CD4-positive, alpha-beta T cell treated with Interleukin-12 subunit alpha and Interleukin-12 subunit beta, for 1 hour (primary cell): ENCODE data around the gene ADAMTS8.
"Not testable (repeated sequence)": the region's sequence is repeated elsewhere in the genome, so short reads cannot be mapped to it uniquely, and the experiment has no call there.

Experiments used
- DNase-seq: peaks from one replicate; pipeline ENCODE4 v3.0.0-alpha.2; 2020

The ADAMTS8 gene

DNA sequence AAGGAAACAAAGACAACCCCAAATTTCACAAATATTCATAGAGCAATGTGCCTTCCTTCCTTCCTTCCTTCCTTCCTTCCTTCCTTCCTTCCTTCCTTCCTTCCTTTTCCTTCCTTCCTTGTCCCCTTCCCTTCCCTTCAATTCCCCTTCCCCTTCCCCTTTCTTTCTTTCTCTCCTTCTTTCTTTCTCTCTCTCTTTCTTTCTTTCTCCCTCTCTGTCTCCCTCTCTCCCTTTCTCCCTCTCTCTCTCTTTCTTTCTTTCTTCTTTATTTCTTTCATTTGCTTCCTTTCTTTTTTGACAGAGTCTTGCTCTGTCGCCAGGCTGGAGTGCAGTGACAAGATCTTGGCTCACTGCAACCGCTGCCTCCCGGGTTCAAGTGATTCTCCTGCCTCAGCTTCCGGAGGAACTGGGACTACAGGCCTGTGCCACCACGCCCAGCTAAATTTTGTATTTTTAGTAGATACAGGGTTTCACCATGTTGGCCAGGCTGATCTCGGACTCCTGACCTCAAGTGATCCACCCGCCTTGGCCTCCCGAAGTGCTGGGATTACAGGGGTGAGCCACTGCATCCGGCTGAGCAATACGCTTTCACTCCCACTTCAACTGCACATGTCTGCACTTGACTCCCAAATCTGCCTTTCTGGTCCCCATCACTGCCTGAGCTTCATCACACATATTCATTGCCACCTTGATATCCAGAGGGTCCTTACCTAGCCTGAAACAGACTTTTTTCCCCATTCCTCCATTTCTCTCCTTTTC is 10.2 kb upstream of the ADAMTS8 start:
- DNase-seq, result not testable (repeated sequence)

DNA sequence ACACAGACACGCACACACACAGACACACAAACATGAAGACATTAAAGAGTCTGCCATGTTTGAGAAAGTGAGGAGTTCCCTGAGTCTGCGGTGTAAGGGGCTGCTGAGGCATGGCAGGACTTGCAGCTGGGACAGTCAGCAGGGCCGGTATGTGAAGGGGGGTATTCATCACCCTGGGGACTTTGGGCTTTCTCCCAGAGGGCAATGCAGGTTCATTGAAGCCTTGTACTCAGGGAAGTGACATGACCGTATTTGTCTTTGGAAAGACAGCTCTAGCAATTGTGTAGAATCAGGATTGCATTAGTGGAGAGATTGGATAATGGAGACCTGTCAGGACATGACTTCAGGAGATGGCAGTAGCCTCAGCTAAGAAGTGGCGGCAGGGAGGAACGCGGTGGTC is 9.4 kb upstream of the ADAMTS8 start:
- DNase-seq, result no peak

DNA sequence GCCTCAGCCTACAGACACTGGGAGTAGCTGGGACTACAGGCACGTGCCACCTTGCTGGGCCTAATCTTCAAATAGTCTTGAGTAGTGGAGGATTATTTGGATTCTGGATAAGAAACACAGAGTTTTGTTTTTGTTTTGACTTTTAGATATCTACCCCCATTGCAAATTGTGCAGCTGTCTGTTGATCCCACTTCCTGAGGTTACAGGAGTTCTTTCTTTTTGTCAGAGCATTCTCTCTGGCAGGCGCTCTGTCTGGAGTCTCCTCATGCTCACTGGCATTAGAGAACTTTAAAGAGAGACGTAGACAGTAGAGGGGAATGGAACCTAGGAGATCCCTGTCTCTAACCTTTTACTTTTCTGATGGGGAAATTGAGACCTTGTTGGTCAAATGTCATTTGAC is 7.8 kb upstream of the ADAMTS8 start:
- no peak for DNase-seq

DNA sequence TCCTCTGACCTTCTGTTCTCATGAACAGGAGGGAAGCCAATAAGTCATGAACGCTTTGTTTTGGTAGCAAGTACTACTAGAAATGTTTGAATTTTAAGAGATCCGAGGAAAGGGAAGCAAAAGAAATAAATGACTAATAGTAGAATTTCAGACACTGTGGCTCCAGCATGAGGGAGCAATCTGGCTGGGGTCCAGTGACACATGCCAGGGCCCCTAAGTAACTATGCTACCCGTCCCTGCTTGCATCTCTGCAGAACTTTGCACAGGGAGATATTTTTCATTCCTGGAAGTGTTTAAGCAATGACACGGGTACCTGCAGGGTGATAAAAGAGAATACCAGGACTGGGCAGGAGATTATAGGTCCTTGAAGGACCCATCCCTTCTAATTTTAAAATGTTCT is 7.3 kb upstream of the ADAMTS8 start:
- DNase-seq, result no peak

DNA sequence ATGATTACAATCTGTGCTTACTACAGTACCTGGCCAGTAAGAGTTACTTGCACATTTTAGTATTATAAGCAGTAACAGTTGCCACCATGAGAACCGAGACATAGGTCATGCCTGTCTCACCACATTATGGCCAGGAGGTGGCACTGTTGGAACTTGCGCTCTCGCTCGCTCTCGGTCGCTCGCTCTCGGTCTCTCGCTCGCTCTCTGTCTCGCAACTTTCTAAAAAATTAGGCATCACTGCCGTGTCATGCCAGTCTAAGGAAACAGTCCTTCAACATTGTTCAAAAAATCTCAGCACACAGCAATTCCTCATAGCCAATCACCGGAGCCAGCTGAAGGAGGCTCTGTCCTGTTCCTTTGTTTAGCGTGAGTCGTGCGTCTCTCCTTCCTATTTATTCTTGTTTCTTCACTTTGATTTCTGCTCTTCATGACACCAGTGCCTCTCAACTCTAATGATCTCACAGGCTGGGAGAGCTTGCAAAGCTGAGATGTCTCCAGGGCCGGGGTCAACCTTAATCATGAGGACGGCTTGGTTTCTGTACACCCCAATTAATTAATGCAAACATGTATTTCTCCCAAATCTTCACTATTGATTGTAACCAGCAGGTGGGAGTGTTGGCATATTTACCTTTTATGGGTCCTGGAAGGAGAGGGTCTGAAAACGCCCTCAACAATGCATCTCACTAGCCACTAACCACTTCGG is 6.3 kb upstream of the ADAMTS8 start:
- DNase-seq, result peak; percentile 72

DNA sequence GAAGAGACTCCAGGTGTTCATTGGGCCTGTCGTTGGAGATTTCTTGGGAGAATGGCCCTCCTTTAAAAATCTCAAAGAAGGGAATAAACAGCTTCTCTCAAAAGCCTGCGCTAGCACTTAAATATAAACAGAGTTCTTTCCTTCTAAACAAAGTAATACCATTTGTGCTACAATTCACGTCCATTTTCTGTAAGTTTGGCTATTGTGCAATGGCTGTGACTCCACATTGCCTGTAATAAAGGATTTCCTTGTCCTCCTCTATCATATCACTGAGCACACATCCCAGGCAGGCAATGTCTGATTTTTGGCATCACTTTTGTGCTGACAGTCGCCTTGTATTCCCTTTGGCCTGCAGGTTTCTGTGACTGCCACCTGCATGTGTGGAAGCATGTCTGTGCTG is 4.9 kb upstream of the ADAMTS8 start:
- no peak for DNase-seq

DNA sequence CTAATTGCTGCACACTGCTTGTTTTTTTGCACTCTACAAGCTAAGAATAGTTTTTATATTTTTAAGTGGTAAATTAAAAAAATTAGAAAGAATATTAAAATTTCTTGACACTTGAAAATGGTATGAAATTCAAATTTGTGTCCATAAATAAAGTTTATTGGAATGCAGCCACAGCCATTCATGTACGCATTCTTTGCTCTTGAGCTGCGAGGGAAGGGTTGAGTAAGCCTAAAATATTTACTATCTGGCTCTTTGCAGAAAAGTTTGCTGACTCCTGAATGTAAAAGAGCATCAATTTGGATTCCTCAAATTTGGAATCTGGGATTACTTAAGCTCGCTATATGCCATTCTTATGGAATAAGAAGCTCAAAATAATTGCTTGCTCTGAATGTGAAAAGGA is 3.4 kb upstream of the ADAMTS8 start:
- DNase-seq, result no peak

DNA sequence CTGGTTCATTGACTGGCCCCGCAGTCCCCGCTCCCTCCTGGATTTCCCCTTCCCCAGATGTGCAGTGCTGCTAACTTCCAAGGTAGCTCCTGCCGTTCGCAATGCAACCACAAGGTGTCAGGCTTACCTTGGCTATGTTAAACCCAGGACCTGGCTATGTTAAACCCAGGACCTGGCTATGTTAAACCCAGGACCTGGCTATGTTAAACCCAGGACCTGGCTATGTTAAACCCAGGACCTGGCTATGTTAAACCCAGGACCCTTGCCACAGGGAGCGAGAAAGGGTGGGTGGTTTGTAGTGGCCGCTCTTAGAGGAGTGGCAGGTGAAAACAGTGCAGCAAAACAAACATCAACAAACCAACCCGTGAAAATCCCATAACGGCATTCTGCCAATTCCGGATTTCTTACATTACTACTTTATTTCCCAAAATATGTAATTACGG is 2.9 kb upstream of the ADAMTS8 start:
- peak; percentile 70 for DNase-seq

DNA sequence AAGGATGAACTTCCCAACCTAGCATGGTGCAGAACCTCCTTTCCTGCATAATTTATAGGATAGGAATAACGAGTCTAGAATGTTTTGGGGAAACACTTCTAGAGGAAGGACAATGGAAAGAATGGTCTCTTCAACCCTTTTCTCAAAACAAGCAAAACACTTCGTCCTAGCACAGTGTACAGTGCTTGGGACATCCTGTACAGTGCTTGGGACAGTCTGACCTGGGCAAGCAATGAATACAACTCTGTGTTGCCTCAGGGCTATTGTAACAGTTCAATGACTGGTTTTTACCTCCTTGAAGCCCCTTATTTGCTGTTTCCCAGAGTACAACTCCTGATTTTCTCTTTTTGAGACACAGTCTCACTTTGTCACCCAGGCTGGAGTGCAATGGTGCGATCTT is 1.6 kb upstream of the ADAMTS8 start:
- DNase-seq, result no peak

DNA sequence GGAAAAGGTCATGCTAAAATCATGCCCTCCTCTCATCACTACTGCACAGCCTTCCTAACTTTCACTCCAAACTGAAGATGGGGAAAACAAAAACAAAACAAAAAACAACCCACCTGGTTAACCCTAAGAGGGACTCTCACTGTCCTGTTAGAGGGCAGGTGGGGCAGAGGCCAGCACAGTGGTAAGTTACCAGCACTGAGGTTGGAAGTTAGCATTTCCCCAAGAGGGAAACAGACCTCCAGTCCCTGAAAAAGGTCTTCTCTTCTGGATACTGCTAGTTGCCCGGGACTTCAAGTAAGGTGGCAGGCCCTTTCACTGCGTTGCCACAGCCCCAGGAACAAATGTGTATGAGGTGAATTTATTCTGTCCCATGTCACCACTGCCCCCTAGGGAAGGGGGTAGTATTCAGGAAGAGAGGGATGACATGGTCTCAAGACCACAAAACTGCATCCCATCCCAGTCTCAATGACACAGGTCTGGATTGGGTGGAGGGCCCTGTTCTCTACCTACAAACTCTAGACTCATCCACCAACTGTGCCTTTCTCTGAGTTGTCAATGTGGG is 792 bp upstream of the ADAMTS8 start:
- DNase-seq, result no peak

DNA sequence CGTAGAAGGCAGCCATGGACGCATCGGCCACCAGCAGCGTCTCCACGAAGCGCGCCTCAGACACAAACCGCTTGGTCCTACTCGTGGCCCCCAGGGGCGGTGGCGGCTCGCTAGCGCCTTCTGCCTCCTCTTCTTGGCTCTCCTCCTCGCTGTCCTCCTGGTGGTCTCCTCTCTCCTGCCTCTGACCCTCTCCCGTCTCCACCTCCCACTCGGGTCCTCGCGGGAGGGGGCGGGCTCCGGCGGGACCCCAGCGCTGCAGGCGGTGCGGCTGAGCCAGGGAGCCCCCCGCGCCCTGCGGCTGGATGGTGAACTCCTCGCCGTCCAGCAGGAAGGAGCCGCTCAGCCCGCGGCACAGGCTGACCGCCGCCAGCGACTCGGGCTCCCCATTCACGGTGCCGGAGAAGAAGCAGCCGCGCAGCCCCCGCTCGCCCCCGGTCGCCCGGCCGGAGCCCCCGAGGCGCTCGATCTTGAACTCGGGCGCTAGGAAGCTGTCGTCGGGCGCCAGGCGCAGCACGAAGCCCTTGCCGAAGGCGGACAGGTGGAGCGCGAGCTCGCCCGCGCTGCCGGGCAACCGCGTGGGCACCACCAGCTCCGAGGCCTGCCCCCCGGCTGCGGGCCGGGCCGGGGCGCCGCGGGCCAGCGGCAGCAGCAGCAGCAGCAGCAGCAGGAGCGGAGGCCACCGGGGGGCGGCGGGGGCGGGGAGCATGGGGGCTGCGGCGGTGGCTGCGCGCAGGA is 661 bp downstream of the ADAMTS8 start:
- no peak for DNase-seq

DNA sequence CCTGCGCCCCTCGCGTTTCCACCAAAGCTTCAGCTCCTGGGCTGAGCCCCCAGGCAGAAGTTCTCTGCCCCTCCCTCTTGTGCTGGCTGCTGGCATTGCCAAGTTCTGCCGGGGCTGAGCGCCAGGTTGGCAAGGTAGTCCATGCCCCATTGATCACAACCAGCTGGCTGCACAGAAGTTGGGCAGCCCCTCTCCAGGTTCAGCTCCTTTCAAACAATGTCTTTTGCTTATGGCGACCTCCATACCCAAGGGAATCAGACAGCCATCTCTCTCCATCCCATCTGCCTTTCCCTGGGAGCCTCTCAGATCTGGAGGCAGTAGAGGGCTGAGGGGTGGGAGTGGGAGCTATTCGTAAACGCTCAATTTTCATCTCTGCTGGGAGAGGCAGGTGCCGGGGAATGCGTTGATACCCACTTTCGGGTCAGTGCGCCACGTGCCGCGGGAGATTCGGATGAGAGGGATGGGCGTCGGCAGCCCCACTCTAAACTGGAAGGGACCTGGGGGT is 1.5 kb downstream of the ADAMTS8 start:
- DNase-seq, result no peak

DNA sequence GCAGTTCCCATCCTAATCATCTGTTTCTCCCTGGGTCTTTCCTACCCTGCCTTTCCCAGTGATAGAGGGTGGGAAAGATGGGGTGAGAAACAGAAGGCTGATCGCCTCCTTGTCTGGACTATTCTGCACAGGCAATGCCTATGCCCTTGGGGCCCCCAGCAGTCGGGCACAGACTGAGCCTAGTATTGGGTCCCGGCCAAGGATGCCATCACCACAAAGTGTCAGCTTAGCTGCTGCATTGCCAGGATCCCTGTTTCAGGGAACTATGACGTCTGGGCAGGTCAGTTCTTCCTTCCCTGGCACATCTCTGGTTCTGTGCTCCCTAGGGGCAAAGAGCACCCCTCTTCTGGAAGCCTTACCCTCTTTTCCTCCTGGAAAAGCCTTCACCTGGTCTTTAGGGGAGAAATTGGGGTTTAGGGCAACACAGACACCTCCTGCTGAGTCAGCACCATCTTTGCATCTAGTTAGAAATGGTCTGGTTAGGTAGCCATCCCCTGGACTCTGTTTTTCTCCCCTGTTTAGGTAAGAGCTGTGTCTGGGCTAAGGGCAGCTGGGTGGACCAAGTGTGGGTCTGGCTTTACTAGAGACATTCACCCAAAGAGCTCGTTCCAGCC is 2.1 kb downstream of the ADAMTS8 start:
- no peak for DNase-seq

DNA sequence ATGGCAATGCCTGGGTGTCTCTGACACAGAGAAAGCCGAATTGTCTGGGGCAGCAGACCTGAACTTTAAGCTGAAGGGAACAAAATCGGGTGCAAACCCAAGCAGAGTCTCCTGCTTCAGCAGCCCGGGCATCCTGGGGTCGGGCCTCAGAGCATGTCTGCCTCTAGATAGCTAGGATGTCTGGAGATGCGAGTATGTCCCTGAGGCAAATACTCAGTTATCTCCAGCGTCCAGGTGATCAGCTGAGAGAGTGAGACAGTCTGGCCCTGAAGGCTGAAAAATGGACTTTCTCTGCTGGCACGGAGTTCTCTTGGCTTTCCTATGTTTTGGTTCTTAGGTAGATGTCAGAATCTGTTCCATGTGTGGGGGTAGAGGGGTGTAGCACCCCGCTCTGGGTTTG is 3.3 kb downstream of the ADAMTS8 start:
- DNase-seq, result no peak

DNA sequence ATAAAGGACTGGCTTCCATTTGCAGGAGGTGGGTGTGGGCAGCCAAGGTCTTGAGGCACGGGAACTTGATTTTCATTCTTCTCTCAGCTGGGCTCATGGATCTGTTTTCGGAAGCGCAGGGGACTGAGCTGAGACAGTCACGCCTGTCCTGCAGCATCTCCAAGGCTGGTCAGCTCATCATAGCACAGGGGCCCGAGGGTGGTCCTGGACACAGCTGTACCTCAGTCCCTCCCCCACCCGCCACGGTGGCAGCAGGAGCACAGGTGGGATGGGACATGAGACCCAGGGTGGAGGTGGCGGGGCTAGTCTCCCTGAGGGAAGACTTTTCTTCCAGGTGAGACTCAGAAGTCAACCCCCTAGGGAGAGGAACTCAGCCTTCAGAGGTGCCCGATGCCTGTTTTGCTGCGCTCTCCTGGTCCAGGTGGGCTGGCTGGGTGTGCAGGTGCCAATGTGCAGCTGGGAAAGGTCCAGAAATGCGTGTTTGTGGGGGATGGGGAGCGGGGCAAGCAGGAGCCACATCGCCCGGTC is 3.7 kb downstream of the ADAMTS8 start:
- DNase-seq, result no peak

DNA sequence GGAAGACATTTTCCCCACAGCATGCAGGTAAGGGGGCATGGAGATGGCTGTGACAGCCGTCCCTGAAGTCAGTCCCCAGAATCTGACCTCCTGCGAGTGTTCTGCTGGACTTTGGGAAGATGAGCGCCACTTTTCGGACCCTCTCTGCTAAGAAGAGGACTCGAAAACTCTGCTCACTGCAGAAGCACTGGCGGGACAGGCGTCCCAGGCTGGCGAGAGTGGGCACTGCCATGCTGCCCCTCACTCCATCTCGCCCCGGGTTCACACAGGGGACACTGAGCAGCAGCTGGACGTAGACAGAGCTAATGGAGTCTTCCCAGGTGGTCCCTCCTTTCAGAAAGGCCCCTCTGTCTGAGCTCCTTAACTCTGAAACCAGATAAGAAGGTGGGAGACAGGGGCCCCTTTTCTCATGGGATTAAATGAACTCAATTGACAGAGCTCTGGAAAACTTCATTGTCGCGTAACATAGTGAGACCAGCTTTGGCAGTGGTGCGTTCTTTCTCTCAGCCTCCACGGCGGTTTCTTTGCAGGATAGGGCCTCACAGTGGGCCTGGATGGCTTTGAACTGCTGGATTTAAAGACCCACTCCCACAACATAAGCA is 4.8 kb downstream of the ADAMTS8 start:
- no peak for DNase-seq

DNA sequence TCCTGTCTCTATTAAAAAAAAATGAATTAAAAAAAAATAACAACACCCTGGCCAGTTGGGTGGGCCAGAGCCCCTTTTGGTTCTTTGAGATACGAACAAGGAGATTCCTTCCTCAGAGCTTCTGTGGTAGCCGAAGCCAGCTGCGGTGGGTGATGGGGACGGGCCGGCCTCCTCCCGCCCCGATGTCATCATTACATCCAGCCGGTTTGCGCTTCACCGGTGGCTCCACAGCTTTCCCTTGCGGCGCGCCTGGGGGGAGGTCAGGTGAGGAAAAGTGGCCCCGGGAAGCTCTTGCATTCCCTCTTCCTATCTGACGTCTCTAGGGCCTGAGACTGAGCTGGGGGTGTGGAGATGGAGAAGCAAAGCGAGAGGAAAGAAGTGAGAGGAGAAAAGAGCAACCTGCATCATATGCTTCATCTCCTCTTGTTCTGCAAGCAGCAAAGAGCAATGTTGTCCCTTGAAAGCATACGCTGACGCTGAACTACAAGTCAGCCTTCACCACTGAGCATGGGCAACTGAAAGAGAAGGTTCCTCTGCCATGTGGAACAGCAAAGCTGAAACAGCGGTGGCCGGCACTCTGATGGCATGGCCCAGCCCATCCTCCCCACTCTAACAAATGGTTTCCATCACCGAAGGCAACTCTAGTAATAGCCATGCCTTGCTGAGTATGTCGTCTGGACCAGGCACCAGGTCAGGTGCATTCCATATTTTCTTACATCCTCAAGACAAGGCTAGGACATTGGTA is 6.0 kb downstream of the ADAMTS8 start:
- DNase-seq, result no peak

DNA sequence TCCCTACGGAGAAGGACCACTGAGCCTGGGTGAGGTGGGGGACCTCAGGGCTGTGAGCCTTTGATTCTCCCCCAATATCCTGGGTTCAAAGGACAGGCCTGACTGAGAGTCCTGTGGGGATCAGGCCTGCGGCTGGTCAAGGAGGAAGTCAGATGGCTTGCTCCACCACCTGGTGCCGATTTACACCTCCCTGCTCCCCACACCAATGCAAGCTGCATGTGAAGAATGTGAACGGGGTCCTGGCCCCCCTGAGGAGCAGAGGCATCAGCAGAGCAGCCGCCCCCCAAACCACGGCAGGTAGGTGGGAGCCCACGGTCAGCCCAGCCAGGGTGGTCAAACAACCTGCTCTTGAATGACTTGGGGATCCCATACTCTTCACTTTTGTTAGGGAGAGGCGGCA is 6.7 kb downstream of the ADAMTS8 start:
- no peak for DNase-seq

DNA sequence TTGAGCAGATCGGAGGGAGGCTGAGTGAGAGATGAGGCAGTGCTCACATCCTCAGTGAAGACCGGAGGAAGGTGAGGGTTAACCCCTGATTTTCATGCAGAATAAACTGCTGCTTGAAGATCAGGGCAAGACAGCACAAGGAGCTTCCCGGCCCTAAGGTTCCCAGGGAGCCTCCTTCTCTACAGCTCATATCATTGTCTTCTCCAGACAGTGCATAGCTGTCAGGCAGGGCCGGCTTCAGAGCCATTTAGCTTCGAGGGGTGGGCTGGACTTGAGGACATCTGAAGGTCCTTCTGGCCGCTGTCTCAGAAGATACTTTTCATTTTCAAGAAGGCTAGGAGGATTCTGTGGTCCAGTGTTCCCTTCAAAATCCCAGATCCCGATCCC is 7.2 kb downstream of the ADAMTS8 start:
- DNase-seq, result no peak

DNA sequence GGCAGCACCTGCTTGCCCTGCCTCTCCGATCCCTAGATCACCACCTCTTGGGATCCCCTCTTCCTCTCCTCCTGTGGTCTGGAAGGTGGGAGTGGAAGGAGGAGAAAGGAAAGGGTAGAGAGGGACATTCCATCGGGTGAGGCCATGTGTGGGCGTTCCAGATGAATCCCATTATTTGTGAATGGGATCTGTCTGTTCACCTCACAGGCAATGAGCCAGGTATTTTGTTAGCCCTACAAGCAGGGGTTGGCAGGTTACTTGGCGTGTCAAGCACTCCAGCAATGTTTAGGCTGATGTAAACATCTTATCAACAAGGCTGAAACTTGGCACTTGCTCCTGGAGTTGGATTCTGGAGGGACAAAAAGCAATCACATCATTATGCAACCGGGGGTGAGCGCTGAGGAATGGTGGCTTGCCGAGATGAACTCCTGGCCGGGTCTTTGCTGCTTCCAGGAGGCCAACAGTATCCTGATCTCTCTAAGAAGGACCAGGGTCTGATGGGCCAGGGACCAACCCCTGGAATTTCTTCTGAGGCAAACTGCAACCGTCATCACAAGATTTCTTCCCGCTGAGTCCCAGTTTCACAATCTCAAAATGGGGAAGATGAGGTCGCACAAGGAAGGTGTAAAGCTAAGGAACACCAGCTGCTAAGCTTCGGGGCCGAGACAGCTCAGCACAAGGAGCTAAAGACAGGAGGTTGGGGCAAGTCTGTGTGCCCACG is 7.8 kb downstream of the ADAMTS8 start:
- DNase-seq, result no peak

DNA sequence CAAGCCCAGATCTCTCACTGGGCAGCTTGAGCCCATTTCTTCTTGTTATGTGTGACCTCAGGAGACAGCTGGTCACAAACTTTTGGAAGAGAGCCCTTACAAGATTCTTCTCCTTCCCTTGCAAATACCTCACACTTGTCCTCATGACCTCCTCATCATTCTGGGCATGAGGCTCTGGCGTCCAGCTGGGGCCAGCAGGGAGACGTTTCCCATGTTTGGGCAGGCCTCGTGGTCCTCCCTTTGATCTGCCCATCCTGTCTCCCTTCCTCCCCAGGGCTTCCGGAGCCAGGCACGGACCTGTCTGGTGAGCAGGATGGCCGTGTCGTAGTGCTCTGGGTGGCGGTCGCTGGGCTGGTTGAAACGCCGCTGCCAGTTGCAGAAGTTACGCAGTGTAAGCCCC is 9.7 kb downstream of the ADAMTS8 start:
- no peak for DNase-seq
